Immature natural killer cell (primary cell): ENCODE data around the gene LRMDA. TPM values are rescaled to one million over a fixed set of nuclear protein-coding genes. Genes with fewer than 3 reads are reported as not detected.
A peak's percentile ranks its signal among the peaks of the same experiment; 100 is the strongest.

Experiments used
- DNase-seq, 3 donors: peaks; one replicate each; pipeline ENCODE4 v3.0.0; 2022; ENCODE audit warnings: mixed read lengths in 1 of 3
- H3K27ac Mint-ChIP-seq, 6 donors: one replicate each; pipeline ENCODE4 v1.8.0; 2020; ENCODE audit warnings: mixed read lengths in 6 of 6, mild to moderate bottlenecking in 5 of 6, inconsistent platforms in 4 of 6, moderate library complexity in 3 of 6
- H3K27me3 Mint-ChIP-seq, 3 donors: one replicate each; pipeline ENCODE4 v1.8.0; 2020 to 2021; ENCODE audit warnings: low read depth in 3 of 3, mild to moderate bottlenecking in 3 of 3, mixed read lengths in 3 of 3, moderate library complexity in 3 of 3, inconsistent platforms in 1 of 3
- H3K36me3 Mint-ChIP-seq, 3 donors: one replicate each; pipeline ENCODE4 v1.8.0; 2020; ENCODE audit warnings: mixed read lengths in 3 of 3, inconsistent platforms in 2 of 3, mild to moderate bottlenecking in 2 of 3
- H3K4me1 Mint-ChIP-seq, 2 donors: one replicate each; pipeline ENCODE4 v1.8.0; 2020; ENCODE audit warnings: inconsistent platforms in 2 of 2, mild to moderate bottlenecking in 2 of 2, mixed read lengths in 2 of 2, moderate library complexity in 1 of 2
- H3K4me3 Mint-ChIP-seq, 5 donors: one replicate each; pipeline ENCODE4 v1.8.0; 2020; ENCODE audit warnings: mild to moderate bottlenecking in 5 of 5, mixed read lengths in 5 of 5, inconsistent platforms in 3 of 5, moderate library complexity in 3 of 5
- H3K9me3 Mint-ChIP-seq, 6 donors: one replicate each; pipeline ENCODE4 v1.8.0; 2020; ENCODE audit warnings: mild to moderate bottlenecking in 6 of 6, mixed read lengths in 6 of 6, inconsistent platforms in 4 of 6, moderate library complexity in 3 of 6
- polyA plus RNA-seq, 3 donors: library from polyadenylated mRNA; unstranded; fragments of 300-500 nt; fragmentation: Illumina TruSeq; gene quantifications; one replicate each; pipeline ENCODE4 v1.2.3, GENCODE V29; 2021

LRMDA gene
- polyA plus RNA-seq, 3 donors from 2014 or later = 1.7 to 14.2 (median 2.3) TPM

GRCh38 chr10:75531571-75532031, 100.2 kb downstream of the LRMDA start:
- Mint-ChIP-seq H3K27me3 (peaks cover 0 to 5% (median 4%) of the 10 kb centered on the region in 3 donors), H3K4me3 (no peak overlapping the region), H3K9me3 (no peaks in the 10 kb centered on the region), H3K36me3 (no peaks in the 10 kb centered on the region), H3K4me1 (no peaks in the 10 kb centered on the region), H3K27ac (no peak overlapping the region)
- DNase-seq = no peak

GRCh38 chr10:75532253-75532924, 101.0 kb downstream of the LRMDA start:
- Mint-ChIP-seq H3K27me3 (peaks cover 0 to 5% (median 2%) of the 10 kb centered on the region in 3 donors), H3K27ac (no peak overlapping the region), H3K9me3 (no peaks in the 10 kb centered on the region), H3K4me3 (no peak overlapping the region), H3K4me1 (no peaks in the 10 kb centered on the region), H3K36me3 (no peaks in the 10 kb centered on the region)
- DNase-seq = no peak

GRCh38 chr10:75538144-75538543, 106.7 kb downstream of the LRMDA start:
- H3K36me3 Mint-ChIP-seq = no peaks in the 10 kb centered on the region
- no peak overlapping the region for H3K4me3 Mint-ChIP-seq
- DNase-seq = no peak
- peaks cover 0 to 5% (median 2%) of the 10 kb centered on the region in 3 donors for H3K27me3 Mint-ChIP-seq
- no peak overlapping the region for H3K27ac Mint-ChIP-seq
- peaks cover 0 to 2% (median 0%) of the 10 kb centered on the region in 6 donors for H3K9me3 Mint-ChIP-seq
- H3K4me1 Mint-ChIP-seq = no peaks in the 10 kb centered on the region

GRCh38 chr10:75538765-75539164, 107.3 kb downstream of the LRMDA start:
- Mint-ChIP-seq H3K27me3 (peaks cover 0 to 5% (median 2%) of the 10 kb centered on the region in 3 donors), H3K27ac (no peak overlapping the region), H3K4me1 (no peaks in the 10 kb centered on the region), H3K36me3 (no peaks in the 10 kb centered on the region), H3K4me3 (no peak overlapping the region), H3K9me3 (peaks cover 0 to 2% (median 0%) of the 10 kb centered on the region in 6 donors)
- no peak for DNase-seq

- no peaks in the 10 kb centered on the region for H3K4me1 Mint-ChIP-seq
- no peaks in the 10 kb centered on the region for H3K36me3 Mint-ChIP-seq
- H3K27me3 Mint-ChIP-seq = peaks cover 0 to 5% (median 2%) of the 10 kb centered on the region in 3 donors
- H3K4me3 Mint-ChIP-seq = no peak overlapping the region
- peaks cover 0 to 2% (median 0%) of the 10 kb centered on the region in 6 donors for H3K9me3 Mint-ChIP-seq
- H3K27ac Mint-ChIP-seq = no peak overlapping the region
- no peak for DNase-seq
Measured at GRCh38 chr10:75540357-75540966, 109.0 kb downstream of the LRMDA start.

GRCh38 chr10:75540981-75541380, 109.6 kb downstream of the LRMDA start:
- no peak for DNase-seq
- H3K27me3 Mint-ChIP-seq = peaks cover 0 to 7% (median 6%) of the 10 kb centered on the region in 3 donors
- no peaks in the 10 kb centered on the region for H3K36me3 Mint-ChIP-seq
- no peak overlapping the region for H3K4me3 Mint-ChIP-seq
- H3K9me3 Mint-ChIP-seq = peaks cover 0 to 2% (median 0%) of the 10 kb centered on the region in 6 donors
- no peaks in the 10 kb centered on the region for H3K4me1 Mint-ChIP-seq
- no peak overlapping the region for H3K27ac Mint-ChIP-seq

- no peaks in the 10 kb centered on the region for H3K4me1 Mint-ChIP-seq
- H3K27me3 Mint-ChIP-seq = peaks cover 0 to 7% (median 6%) of the 10 kb centered on the region in 3 donors
Measured at GRCh38 chr10:75541411-75541810, 110.0 kb downstream of the LRMDA start.

GRCh38 chr10:75542084-75542483, 110.7 kb downstream of the LRMDA start:
- peaks cover 0 to 10% (median 6%) of the 10 kb centered on the region in 3 donors for H3K27me3 Mint-ChIP-seq
- H3K9me3 Mint-ChIP-seq = peaks cover 0 to 6% (median 0%) of the 10 kb centered on the region in 6 donors
- peaks cover 1 to 3% of the 10 kb centered on the region in 2 donors for H3K4me1 Mint-ChIP-seq
- H3K27ac Mint-ChIP-seq = no peak overlapping the region
- H3K36me3 Mint-ChIP-seq = no peaks in the 10 kb centered on the region
- DNase-seq = no peak
- H3K4me3 Mint-ChIP-seq = no peak overlapping the region

More at GRCh38 chr10:75541411-75541810, 110.0 kb downstream of the LRMDA start:
- no peaks in the 10 kb centered on the region for H3K36me3 Mint-ChIP-seq
- H3K4me3 Mint-ChIP-seq = no peak overlapping the region
- peaks cover 0 to 2% (median 0%) of the 10 kb centered on the region in 6 donors for H3K9me3 Mint-ChIP-seq
- no peak overlapping the region for H3K27ac Mint-ChIP-seq
- no peak for DNase-seq

- peaks cover 2 to 10% (median 4%) of the 10 kb centered on the region in 3 donors for H3K27me3 Mint-ChIP-seq
- no peak overlapping the region for H3K4me3 Mint-ChIP-seq
- H3K27ac Mint-ChIP-seq = no peak overlapping the region
Measured at GRCh38 chr10:75542906-75543305, 111.5 kb downstream of the LRMDA start.

GRCh38 chr10:75544386-75544785, 113.0 kb downstream of the LRMDA start:
- peaks cover 0 to 6% (median 0%) of the 10 kb centered on the region in 6 donors for H3K9me3 Mint-ChIP-seq
- no peak overlapping the region for H3K27ac Mint-ChIP-seq

More at GRCh38 chr10:75542906-75543305, 111.5 kb downstream of the LRMDA start:
- no peak for DNase-seq
- H3K9me3 Mint-ChIP-seq = peaks cover 0 to 6% (median 0%) of the 10 kb centered on the region in 6 donors
- H3K4me1 Mint-ChIP-seq = peaks cover 6 to 10% of the 10 kb centered on the region in 2 donors
- no peaks in the 10 kb centered on the region for H3K36me3 Mint-ChIP-seq

GRCh38 chr10:75544993-75545706, 113.7 kb downstream of the LRMDA start:
- Mint-ChIP-seq H3K27ac (no peak overlapping the region), H3K4me3 (no peak overlapping the region), H3K36me3 (no peaks in the 10 kb centered on the region), H3K27me3 (peaks cover 2 to 5% (median 4%) of the 10 kb centered on the region in 3 donors), H3K9me3 (peaks cover 0 to 4% (median 0%) of the 10 kb centered on the region in 6 donors), H3K4me1 (peaks cover 6 to 10% of the 10 kb centered on the region in 2 donors)
- no peak for DNase-seq

More at GRCh38 chr10:75544386-75544785, 113.0 kb downstream of the LRMDA start:
- Mint-ChIP-seq H3K36me3 (no peaks in the 10 kb centered on the region), H3K27me3 (peaks cover 2 to 5% (median 4%) of the 10 kb centered on the region in 3 donors), H3K4me3 (no peak overlapping the region), H3K4me1 (peaks cover 6 to 10% of the 10 kb centered on the region in 2 donors)
- no peak for DNase-seq

GRCh38 chr10:75546004-75546403, 114.6 kb downstream of the LRMDA start:
- peaks cover 2 to 5% (median 4%) of the 10 kb centered on the region in 3 donors for H3K27me3 Mint-ChIP-seq
- no peak for DNase-seq
- peaks cover 6 to 10% of the 10 kb centered on the region in 2 donors for H3K4me1 Mint-ChIP-seq
- H3K27ac Mint-ChIP-seq = no peak overlapping the region
- H3K9me3 Mint-ChIP-seq = peaks cover 0 to 4% (median 0%) of the 10 kb centered on the region in 6 donors
- H3K36me3 Mint-ChIP-seq = no peaks in the 10 kb centered on the region
- H3K4me3 Mint-ChIP-seq = no peak overlapping the region

GRCh38 chr10:75547391-75548298, 116.2 kb downstream of the LRMDA start:
- Mint-ChIP-seq H3K27me3 (peaks cover 2 to 5% (median 5%) of the 10 kb centered on the region in 3 donors), H3K27ac (no peak overlapping the region), H3K36me3 (no peaks in the 10 kb centered on the region), H3K4me3 (no peak overlapping the region), H3K9me3 (peaks cover 0 to 6% (median under 1%) of the 10 kb centered on the region in 6 donors), H3K4me1 (peaks cover 6 to 10% of the 10 kb centered on the region in 2 donors)
- DNase-seq = peak; percentile 1
